Activated naive CD8-positive, alpha-beta T cell (primary cell): ENCODE data around the gene MADD.

Experiments used
- H3K27ac Mint-ChIP-seq: one replicate; pipeline ENCODE4 v1.8.0; 2021; ENCODE audit warnings: mixed read lengths
- H3K27me3 Mint-ChIP-seq: one replicate; pipeline ENCODE4 v1.8.0; 2021; ENCODE audit warnings: mixed read lengths
- H3K36me3 Mint-ChIP-seq: one replicate; pipeline ENCODE4 v1.8.0; 2021; ENCODE audit warnings: mixed read lengths
- H3K4me1 Mint-ChIP-seq: one replicate; pipeline ENCODE4 v1.8.0; 2021; ENCODE audit warnings: low read depth, mixed read lengths
- H3K4me3 Mint-ChIP-seq: one replicate; pipeline ENCODE4 v1.8.0; 2021; ENCODE audit warnings: mild to moderate bottlenecking, mixed read lengths
- H3K9me3 Mint-ChIP-seq: one replicate; pipeline ENCODE4 v1.8.0; 2021; ENCODE audit warnings: low read depth, mixed read lengths

The MADD gene

DNA sequence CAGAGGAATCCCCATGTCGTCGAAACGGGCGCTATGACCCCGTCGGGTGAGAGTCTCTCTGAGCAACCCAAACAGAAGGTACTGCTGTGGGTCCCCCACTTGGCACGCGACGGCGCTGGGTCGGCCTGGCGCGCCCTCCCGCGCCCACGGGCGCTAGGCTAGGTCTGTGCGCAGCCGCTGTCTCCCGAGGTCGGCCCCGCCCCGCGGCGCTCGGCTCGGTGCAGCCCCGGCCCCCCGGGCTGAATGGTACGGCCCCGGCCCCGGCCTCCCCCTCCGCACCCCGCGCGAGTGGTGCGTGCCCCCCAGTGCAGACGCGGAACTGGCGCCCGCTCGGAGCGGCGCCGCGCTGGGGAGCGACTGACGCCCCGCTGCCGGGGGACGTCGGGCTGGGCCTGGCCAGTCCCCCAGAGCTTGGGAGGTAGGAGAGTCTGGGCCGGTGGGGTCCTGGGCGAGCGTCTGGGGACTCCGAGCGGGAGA is at the start of gene MADD:
TSS of gene MADD (plus strand) at position 305 of the 477 bp plus-strand sequence.
- H3K9me3 Mint-ChIP-seq, result no peaks in the 10 kb centered on the region
- H3K4me3 Mint-ChIP-seq, result peak within 1 kb of the TSS; percentile 91
- peaks cover 61% of the 10 kb centered on the region for H3K4me1 Mint-ChIP-seq
- no peaks in the 10 kb centered on the region for H3K27me3 Mint-ChIP-seq
- no peaks in the 10 kb centered on the region for H3K36me3 Mint-ChIP-seq
- H3K27ac Mint-ChIP-seq, result peak within 1 kb of the TSS; percentile 99

DNA sequence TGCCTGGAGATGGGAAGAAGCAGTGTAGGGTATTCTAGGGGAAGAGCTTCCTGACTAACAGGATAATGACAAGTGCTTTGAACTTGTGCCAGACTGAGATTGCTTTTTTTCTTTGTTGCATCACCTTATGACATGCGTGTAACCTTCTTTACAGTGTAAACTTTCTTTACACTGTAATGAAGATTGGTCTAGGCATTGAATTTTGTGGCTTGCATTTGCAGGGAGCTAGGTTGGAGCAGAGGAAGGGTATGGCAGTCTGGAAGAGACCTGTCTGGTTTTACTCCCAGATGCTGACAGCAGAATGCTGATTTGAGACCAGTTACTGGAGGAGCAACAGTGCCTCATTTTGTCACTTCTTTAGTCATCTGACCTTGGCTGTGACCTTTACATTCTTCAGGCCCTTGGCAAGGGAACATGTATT is 49.5 kb upstream of the MADD start:
- Mint-ChIP-seq H3K9me3 (no peaks in the 10 kb centered on the region), H3K36me3 (peaks cover 26% of the 10 kb centered on the region), H3K27me3 (no peaks in the 10 kb centered on the region), H3K4me1 (peaks cover 58% of the 10 kb centered on the region), H3K4me3 (peak overlapping the region; percentile 28), H3K27ac (peak overlapping the region; percentile 91)

DNA sequence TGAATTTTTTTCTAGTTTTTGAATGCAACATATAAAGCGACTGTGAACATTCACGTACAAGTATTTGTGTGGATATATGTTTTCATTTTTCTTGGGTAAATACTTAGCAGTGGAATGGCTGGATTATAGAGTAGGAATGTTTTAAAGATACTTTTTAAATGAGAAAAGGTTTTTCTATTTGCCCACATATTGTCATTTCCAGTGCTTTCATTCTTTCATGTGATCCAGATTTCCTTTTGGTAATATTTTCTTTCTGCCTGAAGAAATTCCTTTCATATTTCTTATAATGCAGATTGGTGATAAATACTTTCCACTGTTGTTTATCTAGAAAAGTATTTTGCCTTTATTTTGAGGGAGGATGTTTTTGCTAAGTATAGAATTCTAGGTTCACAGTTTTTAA is 47.2 kb upstream of the MADD start:
- Mint-ChIP-seq H3K36me3 (peaks cover 23% of the 10 kb centered on the region), H3K4me1 (peaks cover 48% of the 10 kb centered on the region), H3K27ac (peak overlapping the region; percentile 83), H3K4me3 (no peak overlapping the region), H3K27me3 (no peaks in the 10 kb centered on the region), H3K9me3 (no peaks in the 10 kb centered on the region)

DNA sequence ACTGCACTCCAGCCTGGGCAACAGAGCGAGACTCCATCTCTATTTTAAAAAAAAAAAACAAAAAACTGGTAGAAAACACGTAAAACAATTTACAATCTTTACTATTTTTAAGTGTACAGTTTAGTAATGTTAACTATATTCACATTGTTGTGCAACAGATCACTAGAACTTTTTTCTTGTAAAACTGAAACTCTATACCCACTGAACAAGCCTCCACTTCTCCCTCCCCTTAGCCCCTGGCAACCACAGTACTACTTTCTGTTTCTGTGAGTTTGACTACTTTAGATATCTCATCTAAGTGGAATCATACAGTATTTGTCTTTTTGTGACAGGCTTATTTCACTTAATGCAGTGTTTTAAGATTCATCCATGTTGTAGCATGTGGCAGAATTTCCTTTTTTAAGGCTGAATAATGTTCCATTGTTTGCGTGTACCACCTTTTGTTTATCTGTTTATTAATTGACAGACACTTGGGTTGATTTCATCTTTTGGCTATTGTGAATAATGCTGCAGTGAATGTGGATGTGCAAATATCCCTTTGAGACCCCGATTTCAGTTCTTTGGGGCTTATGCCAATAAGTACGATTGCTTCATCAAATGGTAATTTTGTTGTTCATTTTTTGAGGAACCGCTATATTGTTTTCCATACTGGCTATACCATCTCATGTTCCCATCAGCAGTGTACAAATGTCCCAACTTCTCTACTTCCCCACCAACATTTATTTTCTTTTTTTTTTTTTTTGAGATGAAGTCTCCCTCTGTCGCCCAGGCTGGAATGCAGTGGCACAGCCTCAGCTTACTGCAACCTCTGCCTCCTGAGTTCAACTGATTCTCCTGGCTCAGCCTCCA is 44.2 kb upstream of the MADD start:
- H3K4me3 Mint-ChIP-seq, result peak overlapping the region; percentile 76
- H3K4me1 Mint-ChIP-seq, result peaks cover 26% of the 10 kb centered on the region
- H3K9me3 Mint-ChIP-seq, result no peaks in the 10 kb centered on the region
- H3K27me3 Mint-ChIP-seq, result no peaks in the 10 kb centered on the region
- peaks cover 14% of the 10 kb centered on the region for H3K36me3 Mint-ChIP-seq
- peak overlapping the region; percentile 93 for H3K27ac Mint-ChIP-seq

DNA sequence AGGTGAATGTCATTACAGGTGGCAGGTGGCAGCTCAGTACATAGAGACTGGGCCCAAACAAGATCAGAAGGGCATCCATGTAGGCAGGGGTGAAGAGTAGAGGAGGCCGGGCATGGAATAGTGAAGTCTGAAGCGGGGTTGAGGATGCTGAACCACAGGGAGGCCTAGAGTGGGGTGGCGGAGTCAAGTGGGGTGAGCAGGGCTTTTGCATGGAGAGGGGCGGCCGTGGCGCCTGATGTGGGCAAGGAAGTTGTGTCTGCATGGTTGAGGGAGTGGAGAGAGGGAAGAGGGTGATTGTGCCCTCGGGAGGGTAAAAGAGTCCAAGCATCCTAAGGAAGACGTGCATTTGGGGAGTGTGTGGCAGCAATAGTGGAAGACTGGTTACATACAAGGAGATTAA is 40.8 kb upstream of the MADD start:
- Mint-ChIP-seq H3K4me3 (no peak overlapping the region), H3K36me3 (peaks cover 10% of the 10 kb centered on the region), H3K27ac (peak overlapping the region; percentile 76), H3K4me1 (peaks cover 22% of the 10 kb centered on the region), H3K27me3 (no peaks in the 10 kb centered on the region), H3K9me3 (no peaks in the 10 kb centered on the region)

DNA sequence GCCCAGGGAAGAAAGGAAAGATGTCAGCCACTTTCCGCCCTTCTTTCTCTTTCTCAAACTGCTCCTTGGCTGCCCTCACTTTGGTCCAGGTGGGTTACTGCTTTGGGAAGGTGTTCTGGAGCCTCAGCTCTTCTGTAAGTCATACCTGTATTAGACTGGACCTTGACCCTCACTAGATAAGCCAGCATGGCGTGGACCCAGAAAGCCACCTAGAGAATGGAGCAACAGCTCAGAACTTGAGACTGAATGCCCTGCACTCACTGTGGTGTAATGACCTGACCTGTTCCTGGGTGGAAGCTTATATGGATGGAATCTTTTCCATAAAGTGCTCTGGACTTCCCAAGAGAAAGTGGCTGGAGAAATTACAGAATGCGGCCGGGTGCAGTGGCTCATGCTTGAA is 36.9 kb upstream of the MADD start:
- no peak overlapping the region for H3K4me3 Mint-ChIP-seq
- no peaks in the 10 kb centered on the region for H3K27me3 Mint-ChIP-seq
- no peak overlapping the region for H3K27ac Mint-ChIP-seq
- H3K9me3 Mint-ChIP-seq, result no peaks in the 10 kb centered on the region
- peaks cover 10% of the 10 kb centered on the region for H3K36me3 Mint-ChIP-seq
- H3K4me1 Mint-ChIP-seq, result peaks cover 30% of the 10 kb centered on the region

DNA sequence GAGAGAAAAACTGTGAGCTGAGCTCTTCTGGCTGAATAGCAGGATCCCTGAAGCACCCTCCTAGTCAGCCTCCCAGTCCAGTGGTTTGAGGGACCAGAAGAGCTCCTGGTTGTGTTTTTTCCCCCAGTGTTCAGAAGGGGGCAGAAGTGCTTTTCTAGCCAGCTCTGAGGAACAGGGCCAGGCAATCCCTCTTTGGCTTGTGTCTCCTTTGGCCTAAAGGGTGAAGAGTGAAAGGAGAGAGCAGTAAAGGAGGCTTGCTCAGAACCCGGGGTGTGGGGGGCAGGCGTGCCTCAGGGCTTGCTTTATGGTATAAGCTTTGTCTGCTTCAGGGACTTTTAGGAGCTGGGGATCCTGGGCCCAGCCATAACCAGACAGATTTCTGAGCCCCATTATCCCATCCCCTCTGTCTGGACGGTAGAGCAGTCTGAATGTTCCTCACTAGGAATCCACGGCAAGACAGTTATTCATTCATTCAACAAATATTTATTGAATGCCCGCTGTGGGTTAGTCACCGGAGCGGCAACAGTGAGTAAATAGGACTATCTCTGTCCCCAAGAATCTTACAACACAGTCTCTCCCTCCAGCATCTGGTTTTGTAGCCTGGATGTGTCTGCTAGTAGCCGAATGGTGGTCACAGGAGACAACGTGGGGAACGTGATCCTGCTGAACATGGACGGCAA is 35.8 kb upstream of the MADD start:
- Mint-ChIP-seq H3K27ac (peak overlapping the region; percentile 93), H3K9me3 (no peaks in the 10 kb centered on the region), H3K4me1 (peaks cover 30% of the 10 kb centered on the region), H3K36me3 (peaks cover 10% of the 10 kb centered on the region), H3K4me3 (peak overlapping the region; percentile 77), H3K27me3 (no peaks in the 10 kb centered on the region)

DNA sequence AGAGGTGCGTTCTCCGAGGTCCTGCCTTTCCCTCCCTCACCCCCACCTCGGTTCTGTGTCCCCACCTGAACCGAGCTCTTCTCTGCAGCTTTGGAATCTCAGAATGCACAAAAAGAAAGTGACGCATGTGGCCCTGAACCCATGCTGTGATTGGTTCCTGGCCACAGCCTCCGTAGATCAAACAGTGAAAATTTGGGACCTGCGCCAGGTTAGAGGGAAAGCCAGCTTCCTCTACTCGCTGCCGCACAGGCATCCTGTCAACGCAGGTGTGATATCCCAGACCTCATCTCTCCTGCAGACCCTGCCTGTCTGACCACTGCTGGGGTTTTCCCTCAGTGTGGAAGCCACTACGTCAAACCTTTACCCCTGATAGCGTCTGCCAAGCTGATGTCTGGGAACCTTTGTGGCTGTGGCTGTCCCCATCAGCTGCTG is 35.2 kb upstream of the MADD start:
- H3K9me3 Mint-ChIP-seq, result no peaks in the 10 kb centered on the region
- peak overlapping the region; percentile 77 for H3K4me3 Mint-ChIP-seq
- peaks cover 30% of the 10 kb centered on the region for H3K4me1 Mint-ChIP-seq
- peaks cover 8% of the 10 kb centered on the region for H3K36me3 Mint-ChIP-seq
- no peaks in the 10 kb centered on the region for H3K27me3 Mint-ChIP-seq
- peak overlapping the region; percentile 93 for H3K27ac Mint-ChIP-seq

DNA sequence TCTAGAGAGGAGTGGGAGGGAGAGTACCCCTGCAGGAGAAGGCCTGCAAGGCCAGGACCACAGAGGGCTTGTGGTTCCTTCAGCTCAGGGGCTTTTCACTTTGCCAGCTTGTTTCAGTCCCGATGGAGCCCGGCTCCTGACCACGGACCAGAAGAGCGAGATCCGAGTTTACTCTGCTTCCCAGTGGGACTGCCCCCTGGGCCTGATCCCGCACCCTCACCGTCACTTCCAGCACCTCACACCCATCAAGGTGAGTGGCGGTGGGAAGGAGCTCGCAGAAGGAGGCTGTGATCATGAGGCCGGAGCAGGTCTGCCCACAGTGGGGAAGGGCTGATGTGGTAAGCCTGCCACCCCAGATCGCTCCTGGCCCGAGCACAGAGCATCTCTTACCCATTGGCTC is 34.8 kb upstream of the MADD start:
- peaks cover 8% of the 10 kb centered on the region for H3K36me3 Mint-ChIP-seq
- peak overlapping the region; percentile 93 for H3K27ac Mint-ChIP-seq
- peak overlapping the region; percentile 77 for H3K4me3 Mint-ChIP-seq
- H3K27me3 Mint-ChIP-seq, result no peaks in the 10 kb centered on the region
- no peaks in the 10 kb centered on the region for H3K9me3 Mint-ChIP-seq
- peaks cover 30% of the 10 kb centered on the region for H3K4me1 Mint-ChIP-seq

DNA sequence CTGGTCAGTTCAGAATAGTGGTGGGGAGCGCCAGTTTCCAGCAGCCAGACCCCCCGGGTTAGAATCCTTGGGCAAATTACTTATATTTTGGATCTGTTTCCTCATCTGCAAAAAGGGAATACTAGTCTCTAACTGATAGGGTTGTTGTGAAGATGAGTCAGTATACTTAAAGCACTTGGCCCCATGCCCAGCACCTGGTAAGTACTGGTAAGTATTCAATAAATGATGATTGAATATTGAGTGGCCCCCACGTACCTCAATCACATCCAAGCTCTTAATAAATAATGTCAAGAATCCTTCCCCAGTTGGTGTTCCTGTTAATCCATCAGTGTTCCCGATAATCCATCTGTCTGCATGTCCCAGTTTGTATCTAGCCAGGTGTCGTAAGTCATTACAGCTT is 33.5 kb upstream of the MADD start:
- no peaks in the 10 kb centered on the region for H3K9me3 Mint-ChIP-seq
- peak overlapping the region; percentile 73 for H3K27ac Mint-ChIP-seq
- H3K27me3 Mint-ChIP-seq, result no peaks in the 10 kb centered on the region
- H3K4me3 Mint-ChIP-seq, result peak overlapping the region; percentile 54
- peaks cover 14% of the 10 kb centered on the region for H3K36me3 Mint-ChIP-seq
- H3K4me1 Mint-ChIP-seq, result peaks cover 30% of the 10 kb centered on the region

DNA sequence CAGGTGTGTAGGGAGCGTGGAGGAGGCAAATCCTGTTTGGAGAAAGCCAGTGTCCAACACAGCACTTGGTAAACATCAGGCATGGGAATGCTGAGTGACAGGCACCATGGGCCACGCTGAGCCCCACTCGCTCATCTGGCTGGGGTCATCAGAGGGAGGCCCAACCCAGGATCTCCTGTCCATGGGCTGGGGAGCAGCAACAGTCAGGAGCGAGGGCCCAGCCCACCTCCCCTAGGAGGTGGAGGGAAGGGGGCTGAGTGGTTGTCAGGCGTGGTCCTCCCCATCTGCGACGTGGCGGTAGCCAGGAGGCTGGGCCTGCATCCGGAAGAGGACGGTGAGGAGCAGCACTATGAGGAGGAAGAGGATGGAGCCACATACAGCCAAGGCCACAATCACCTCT is 30.1 kb upstream of the MADD start:
- no peak overlapping the region for H3K4me3 Mint-ChIP-seq
- H3K36me3 Mint-ChIP-seq, result peaks cover 19% of the 10 kb centered on the region
- H3K27ac Mint-ChIP-seq, result no peak overlapping the region
- no peaks in the 10 kb centered on the region for H3K9me3 Mint-ChIP-seq
- peaks cover 19% of the 10 kb centered on the region for H3K4me1 Mint-ChIP-seq
- no peaks in the 10 kb centered on the region for H3K27me3 Mint-ChIP-seq

DNA sequence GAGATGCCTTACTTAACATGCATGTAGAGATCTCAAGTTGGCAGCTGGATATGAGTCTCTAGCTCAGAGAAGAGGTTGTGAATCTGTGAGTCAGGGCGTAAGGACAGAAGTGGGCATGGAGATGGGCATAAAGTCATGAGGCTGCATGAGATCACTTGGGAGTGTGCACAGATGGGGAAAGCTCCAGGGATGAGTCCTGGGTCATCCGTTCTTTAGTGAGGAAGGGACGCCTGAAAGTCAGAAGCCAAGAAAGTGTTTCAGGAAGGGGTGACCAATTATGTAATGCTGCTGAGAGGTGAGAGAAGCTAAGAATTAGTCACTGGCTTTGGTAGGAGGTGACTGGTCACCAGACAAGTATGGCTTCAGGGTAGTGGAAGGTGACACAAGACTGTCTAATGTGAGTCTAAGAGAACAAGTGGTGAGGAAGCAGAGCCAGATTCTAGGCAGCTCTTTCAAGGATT is 28.1 kb upstream of the MADD start:
- Mint-ChIP-seq H3K27me3 (no peaks in the 10 kb centered on the region), H3K36me3 (peaks cover 15% of the 10 kb centered on the region), H3K4me1 (peaks cover 7% of the 10 kb centered on the region), H3K27ac (peak overlapping the region; percentile 23), H3K9me3 (no peaks in the 10 kb centered on the region), H3K4me3 (no peak overlapping the region)

DNA sequence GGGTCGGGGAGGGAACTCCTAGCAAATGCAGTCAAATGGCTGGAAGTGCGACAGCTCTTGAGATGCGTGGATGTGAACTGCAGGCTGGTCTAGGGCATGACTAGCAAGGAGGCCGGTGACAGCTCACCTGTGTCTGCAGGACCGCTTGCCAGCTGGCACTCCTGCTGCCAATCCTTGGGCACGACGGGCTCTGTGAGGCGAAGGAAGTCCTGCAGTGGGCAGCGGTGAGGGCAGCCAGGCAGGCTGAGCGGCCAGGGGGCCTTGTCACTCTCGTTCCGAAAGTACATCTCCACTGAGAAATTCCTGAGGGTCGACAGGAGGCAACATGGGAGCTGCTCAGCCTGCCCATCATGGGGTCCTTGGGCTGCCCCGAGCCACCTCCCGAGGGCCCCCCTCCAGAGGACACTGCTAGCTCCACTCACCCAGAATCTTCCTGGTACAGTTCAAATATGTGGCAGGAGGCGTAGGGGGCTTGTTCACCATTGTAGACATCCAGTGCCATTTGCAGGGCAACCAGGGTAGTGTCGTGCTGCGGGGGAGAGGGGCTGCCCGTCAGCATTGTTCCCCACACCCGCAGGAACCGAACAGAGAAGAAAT is 27.2 kb upstream of the MADD start:
- peaks cover 13% of the 10 kb centered on the region for H3K36me3 Mint-ChIP-seq
- peaks cover 11% of the 10 kb centered on the region for H3K4me1 Mint-ChIP-seq
- H3K27ac Mint-ChIP-seq, result no peak overlapping the region
- no peak overlapping the region for H3K4me3 Mint-ChIP-seq
- no peaks in the 10 kb centered on the region for H3K9me3 Mint-ChIP-seq
- H3K27me3 Mint-ChIP-seq, result no peaks in the 10 kb centered on the region

DNA sequence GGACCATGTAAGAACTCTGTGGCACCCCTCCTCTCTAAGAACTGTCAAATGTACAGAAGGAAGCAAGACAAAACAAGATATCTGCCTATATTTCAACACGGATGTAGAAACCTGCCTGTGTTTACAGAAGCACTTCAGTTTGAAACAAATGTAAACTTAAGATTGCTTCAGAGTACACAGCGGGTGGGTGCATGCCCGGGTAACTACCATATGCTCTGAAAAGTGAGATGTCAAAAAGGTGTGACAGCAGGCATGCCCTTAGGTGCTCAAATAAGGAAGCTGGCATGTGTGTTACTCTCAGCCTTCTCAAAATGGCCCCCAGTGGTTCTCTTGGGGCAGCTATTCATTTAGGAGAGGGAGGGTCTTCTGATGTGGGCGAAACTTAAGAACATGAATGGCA is 26.5 kb upstream of the MADD start:
- Mint-ChIP-seq H3K4me3 (no peak overlapping the region), H3K27ac (no peak overlapping the region), H3K36me3 (peaks cover 13% of the 10 kb centered on the region), H3K27me3 (no peaks in the 10 kb centered on the region), H3K9me3 (no peaks in the 10 kb centered on the region), H3K4me1 (peaks cover 16% of the 10 kb centered on the region)
